CD14-positive monocyte (primary cell): ENCODE data around the gene ABHD10. TPM values are rescaled to one million over a fixed set of nuclear protein-coding genes. Genes with fewer than 3 reads are reported as not detected.

ENCODE experiments used
- DNase-seq, 3 donors: peaks; one replicate each; pipeline ENCODE4 v3.0.0-alpha.2; 2011 to 2022
- H2AFZ ChIP-seq: 2 replicates; pipeline ENCODE4 v1.6.0; 2012; ENCODE audit warnings: mild to moderate bottlenecking, low read depth, low read length, inconsistent platforms; ENCODE audit not compliant: insufficient read depth, poor library complexity, severe bottlenecking
- H3K27ac ChIP-seq, 2 donors: 1 replicate in 1 of 2; 2 replicates in 1 of 2; pipeline ENCODE4 v1.5.1; 2012 to 2013; ENCODE audit warnings: low read length in 2 of 2, control low read depth in 1 of 2, inconsistent platforms in 1 of 2, low read depth in 1 of 2, mild to moderate bottlenecking in 1 of 2
- H3K27me3 ChIP-seq, 2 donors: one replicate each; pipeline versions ENCODE4 v1.6.0 to v1.6.1; 2011 to 2013; ENCODE audit warnings: low read length in 2 of 2; ENCODE audit not compliant: control insufficient read depth in 2 of 2, insufficient read depth in 2 of 2
- H3K36me3 ChIP-seq, 2 donors: replicated peaks in 1 of 2; 1 replicate in 1 of 2; 2 replicates in 1 of 2; pipeline versions ENCODE4 v1.5.1 to v1.6.1; 2012 to 2013; ENCODE audit warnings: low read length in 2 of 2, control low read depth in 1 of 2, inconsistent platforms in 1 of 2, mild to moderate bottlenecking in 1 of 2; ENCODE audit not compliant: insufficient read depth in 2 of 2, control insufficient read depth in 1 of 2
- H3K4me1 ChIP-seq, 2 donors: 1 replicate in 1 of 2; 2 replicates in 1 of 2; pipeline versions ENCODE4 v1.5.1 to v1.6.1; 2012 to 2013; ENCODE audit warnings: low read length in 2 of 2, control low read depth in 1 of 2, inconsistent platforms in 1 of 2, mild to moderate bottlenecking in 1 of 2, moderate library complexity in 1 of 2; ENCODE audit not compliant: insufficient read depth in 2 of 2, control insufficient read depth in 1 of 2
- H3K4me2 ChIP-seq: replicated peaks from 2 replicates; pipeline ENCODE3; 2012; ENCODE audit warnings: low read length, moderate library complexity, mild to moderate bottlenecking; ENCODE audit not compliant: poor library complexity, severe bottlenecking; ENCODE audit errors: extremely low read depth
- H3K4me3 ChIP-seq, 3 experiments: fragments of 200-600 bp in 1 of 3; sonication (generic) in 1 of 3; replicated peaks in 1 of 3; 1 replicate in 2 of 3; 2 replicates in 1 of 3; pipeline ENCODE4 v1.5.1; 2011 to 2013; ENCODE audit warnings: low read length in 3 of 3, mild to moderate bottlenecking in 3 of 3, control low read depth in 2 of 3, low read depth in 2 of 3, inconsistent platforms in 1 of 3, moderate library complexity in 1 of 3
- H3K79me2 ChIP-seq: 2 replicates; pipeline ENCODE4 v1.6.0; 2012; ENCODE audit warnings: mild to moderate bottlenecking, control low read depth, inconsistent platforms, low read length, moderate library complexity; ENCODE audit not compliant: insufficient read depth
- H3K9ac ChIP-seq: 2 replicates; pipeline ENCODE4 v1.6.0; 2017; ENCODE audit warnings: low read length, mild to moderate bottlenecking; ENCODE audit not compliant: insufficient read depth, poor library complexity, severe bottlenecking
- H3K9me3 ChIP-seq, 2 donors: replicated peaks in 1 of 2; 1 replicate in 1 of 2; 2 replicates in 1 of 2; pipeline versions ENCODE4 v1.5.1 to v1.6.1; 2012 to 2013; ENCODE audit warnings: low read length in 2 of 2, control low read depth in 1 of 2; ENCODE audit not compliant: control insufficient read depth in 1 of 2, insufficient read depth in 1 of 2
- H4K20me1 ChIP-seq: 2 replicates; pipeline ENCODE4 v1.6.0; 2012; ENCODE audit warnings: mild to moderate bottlenecking, low read length, control low read depth, moderate library complexity; ENCODE audit not compliant: insufficient read depth
- H3K27ac Mint-ChIP-seq, 7 donors: one replicate each; pipeline ENCODE4 v1.8.0; 2020; ENCODE audit warnings: mild to moderate bottlenecking in 7 of 7, mixed read lengths in 7 of 7, moderate library complexity in 6 of 7, inconsistent platforms in 2 of 7
- H3K27me3 Mint-ChIP-seq, 3 donors: one replicate each; pipeline ENCODE4 v1.8.0; 2021 to 2022; ENCODE audit warnings: low read depth in 3 of 3, mild to moderate bottlenecking in 3 of 3, mixed read lengths in 3 of 3, moderate library complexity in 3 of 3, inconsistent platforms in 1 of 3
- H3K36me3 Mint-ChIP-seq, 2 donors: one replicate each; pipeline ENCODE4 v1.8.0; 2020; ENCODE audit warnings: mixed read lengths in 2 of 2, inconsistent platforms in 1 of 2, mild to moderate bottlenecking in 1 of 2
- H3K4me1 Mint-ChIP-seq: one replicate; pipeline ENCODE4 v1.8.0; 2020; ENCODE audit warnings: mild to moderate bottlenecking, mixed read lengths
- H3K4me3 Mint-ChIP-seq, 2 donors: one replicate each; pipeline ENCODE4 v1.8.0; 2020; ENCODE audit warnings: mild to moderate bottlenecking in 2 of 2, mixed read lengths in 2 of 2, moderate library complexity in 1 of 2
- H3K9me3 Mint-ChIP-seq, 7 donors: one replicate each; pipeline ENCODE4 v1.8.0; 2020 to 2022; ENCODE audit warnings: mixed read lengths in 7 of 7, mild to moderate bottlenecking in 6 of 7, moderate library complexity in 6 of 7, inconsistent platforms in 2 of 7
- CTCF ChIP-seq: fragments of 200-600 bp; IDR thresholded peaks from one replicate; pipeline ENCODE4 v1.8.0; 2022; ENCODE audit warnings: antibody characterized with exemption, mild to moderate bottlenecking
- WGBS: methylation state at CpG from one replicate; pipeline ENCODE4 v1.1.5; 2013; ENCODE audit warnings: missing lambda C conversion rate; ENCODE audit not compliant: insufficient coverage; 5-methylcytosine and 5-hydroxymethylcytosine counted together
- intact Hi-C, 2 donors: fragments of 100-400 bp; cut with micrococcal nuclease; formaldehyde crosslinking; loops; one replicate each; pipeline versions ENCODE4 v1.15.0 to v1.15.1; 2023
- polyA plus RNA-seq, 3 donors: library from polyadenylated mRNA; depleted of rRNA in 1 of 3; unstranded in 2 of 3; stranded (reverse) in 1 of 3; fragments of 300-500 nt in 2 of 3; fragments of >200 nt in 1 of 3; fragmentation: Illumina TruSeq in 2 of 3; gene quantifications; 1 replicate in 2 of 3; 2 replicates in 1 of 3; pipeline ENCODE4 v1.2.3, GENCODE V29; 2012 to 2021

The ABHD10 gene
- polyA plus RNA-seq, 3 donors: 15.2 to 22.3 (median 17.0) TPM

- no CpG with 5 or more reads among the region's 3 CpGs for WGBS
Measured at GRCh38 chr3:111932946-111933345, 45.9 kb upstream of the ABHD10 start.

GRCh38 chr3:111936191-111936841 is 42.5 kb upstream of the ABHD10 start:
- DNase-seq: no peak
- TF ChIP-seq CTCF: no peak
- Histone ChIP-seq H3K27me3 (no peaks in the 10 kb centered on the region), H3K27ac (no peak overlapping the region), H3K36me3 (no peaks in the 10 kb centered on the region), H3K9ac (no peak overlapping the region), H3K4me2 (no peak overlapping the region), H3K79me2 (no peaks in the 10 kb centered on the region), H3K9me3 (no peaks in the 10 kb centered on the region), H3K4me1 (no peaks in the 10 kb centered on the region), H2AFZ (no peak overlapping the region), H3K4me3 (no peak overlapping the region), H4K20me1 (no peaks in the 10 kb centered on the region)
- Mint-ChIP-seq H3K4me1 (no peaks in the 10 kb centered on the region), H3K4me3 (no peak overlapping the region), H3K27me3 (peaks cover 0 to 1% (median 0%) of the 10 kb centered on the region in 3 donors), H3K36me3 (no peaks in the 10 kb centered on the region), H3K27ac (no peak overlapping the region), H3K9me3 (peaks cover 0 to 5% (median 0%) of the 10 kb centered on the region in 7 donors)
- intact Hi-C loops: no loop called here

More at GRCh38 chr3:111932946-111933345, 45.9 kb upstream of the ABHD10 start:
- TF ChIP-seq CTCF: no peak
- no peak overlapping the region for H3K4me3 ChIP-seq
- no peaks in the 10 kb centered on the region for H4K20me1 ChIP-seq
- DNase-seq: no peak
- H3K79me2 ChIP-seq: no peaks in the 10 kb centered on the region
- H3K36me3 ChIP-seq: no peaks in the 10 kb centered on the region
- no peak overlapping the region for H3K27ac ChIP-seq
- Mint-ChIP-seq H3K27ac (no peak overlapping the region), H3K27me3 (peaks cover 0 to 2% (median 0%) of the 10 kb centered on the region in 3 donors), H3K9me3 (peaks cover 0 to 5% (median 0%) of the 10 kb centered on the region in 7 donors), H3K36me3 (no peaks in the 10 kb centered on the region), H3K4me1 (no peaks in the 10 kb centered on the region), H3K4me3 (no peak overlapping the region)
- H3K9me3 ChIP-seq: no peaks in the 10 kb centered on the region
- no peak overlapping the region for H3K4me2 ChIP-seq
- H3K27me3 ChIP-seq: no peaks in the 10 kb centered on the region
- intact Hi-C loops: no loop called here
- H2AFZ ChIP-seq: no peak overlapping the region
- no peaks in the 10 kb centered on the region for H3K4me1 ChIP-seq
- no peak overlapping the region for H3K9ac ChIP-seq
